SK-N-MC (cell line): ENCODE results near the gene CYB5R3.

Experiments
- EZH2 ChIP-seq: fragments of 200-600 bp; sonication (generic); IDR thresholded peaks from one replicate; pipeline ENCODE4 v1.6.1; 2017; ENCODE audit warnings: antibody characterized with exemption
- POLR2AphosphoS5 ChIP-seq: IDR thresholded peaks from 2 replicates; pipeline ENCODE4 v1.6.1; 2012; ENCODE audit warnings: mild to moderate bottlenecking, low read depth, low read length, borderline replicate concordance

DNA sequence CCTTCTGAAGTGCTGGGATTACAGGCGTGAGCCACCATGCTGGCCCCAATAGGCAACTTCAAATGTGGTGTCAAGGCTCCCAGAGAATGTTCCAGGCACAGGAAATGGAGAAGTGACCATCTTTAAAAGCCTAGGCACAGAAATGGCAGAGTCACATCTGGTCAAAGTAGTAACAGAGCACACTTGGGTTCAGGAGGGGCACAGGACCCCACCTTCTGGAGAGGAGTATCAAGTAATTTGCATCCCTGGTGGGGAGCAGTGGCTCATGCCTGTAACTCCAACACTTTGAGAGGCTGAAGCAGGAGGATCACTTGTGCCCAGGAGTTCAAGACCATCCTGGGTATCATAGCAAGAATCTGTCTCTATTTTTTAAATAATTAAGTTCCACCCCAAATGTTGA, 66.2 kb downstream of the CYB5R3 start:
- TF ChIP-seq POLR2AphosphoS5 (no peak), EZH2 (no peak)
